CD4-positive, alpha-beta T cell (primary cell): ENCODE measurements around the gene LRRTM1. TPM values are rescaled to one million over a fixed set of nuclear protein-coding genes. Genes with fewer than 3 reads are reported as not detected.

ENCODE experiments used
- ATAC-seq: fragments of 200-7000 bp; cut with Tn5 transposase; one replicate; pipeline ENCODE4 v1.10.0; 2022; ENCODE audit warnings: mild to moderate bottlenecking; ENCODE audit not compliant: poor library complexity
- CTCF ChIA-PET: fragments of 350-600 bp; sonication (Branson Sonifier 250); formaldehyde crosslinking; loops from one replicate; lab custom pipeline; 2021; ENCODE audit warnings: antibody characterized with exemption, inconsistent platforms; lab: Charles Lee
- POLR2A ChIA-PET: fragments of 350-600 bp; sonication (Branson Sonifier 250); formaldehyde crosslinking; loops from one replicate; lab custom pipeline; 2021; ENCODE audit warnings: antibody characterized with exemption, inconsistent platforms; lab: Charles Lee
- DNase-seq, 14 experiments: peaks; one replicate each; pipeline ENCODE4 v3.0.0-alpha.2; 2013 to 2020; ENCODE audit warnings: mixed read lengths in 2 of 14
- H3K27ac ChIP-seq, 2 donors: one replicate each; pipeline versions ENCODE4 v1.5.1 to v1.7.0; 2013; ENCODE audit warnings: low read length in 2 of 2, low read depth in 1 of 2, mild to moderate bottlenecking in 1 of 2
- H3K27me3 ChIP-seq, 2 experiments: 1 replicate in 1 of 2; 2 replicates in 1 of 2; pipeline versions ENCODE4 v1.6.1 to v1.7.0; 2013; ENCODE audit warnings: low read length in 2 of 2, control low read depth in 1 of 2, mild to moderate bottlenecking in 1 of 2, moderate library complexity in 1 of 2; ENCODE audit not compliant: insufficient read depth in 2 of 2, control insufficient read depth in 1 of 2
- H3K36me3 ChIP-seq: one replicate; pipeline ENCODE4 v1.6.1; 2013; ENCODE audit warnings: low read length, control low read depth; ENCODE audit not compliant: insufficient read depth
- H3K4me1 ChIP-seq: one replicate; pipeline ENCODE4 v1.6.1; 2013; ENCODE audit warnings: low read length, control low read depth; ENCODE audit not compliant: insufficient read depth
- H3K4me3 ChIP-seq: one replicate; pipeline ENCODE4 v1.5.1; 2013; ENCODE audit warnings: mild to moderate bottlenecking, low read length, moderate library complexity
- H3K9me3 ChIP-seq, 2 experiments: 1 replicate in 1 of 2; 2 replicates in 1 of 2; pipeline versions ENCODE4 v1.6.1 to v1.7.0; 2013; ENCODE audit warnings: low read length in 2 of 2, mild to moderate bottlenecking in 2 of 2, control low read depth in 1 of 2, moderate library complexity in 1 of 2; ENCODE audit not compliant: control insufficient read depth in 1 of 2, insufficient read depth in 1 of 2
- H3K27ac Mint-ChIP-seq: one replicate; pipeline ENCODE4 v1.8.0; 2020; ENCODE audit warnings: mixed read lengths
- H3K27me3 Mint-ChIP-seq: one replicate; pipeline ENCODE4 v1.8.0; 2021; ENCODE audit warnings: mixed read lengths
- H3K36me3 Mint-ChIP-seq: one replicate; pipeline ENCODE4 v1.8.0; 2021; ENCODE audit warnings: low read depth, mixed read lengths
- H3K4me1 Mint-ChIP-seq: one replicate; pipeline ENCODE4 v1.8.0; 2021; ENCODE audit warnings: low read depth, mixed read lengths
- H3K4me3 Mint-ChIP-seq: one replicate; pipeline ENCODE4 v1.8.0; 2020; ENCODE audit warnings: mild to moderate bottlenecking, mixed read lengths
- H3K9me3 Mint-ChIP-seq: one replicate; pipeline ENCODE4 v1.8.0; 2020; ENCODE audit warnings: mixed read lengths
- CTCF ChIP-seq: fragments of 200-600 bp; IDR thresholded peaks from one replicate; pipeline ENCODE4 v1.8.0; 2022; ENCODE audit warnings: antibody characterized with exemption, mild to moderate bottlenecking
- intact Hi-C, 2 experiments: fragments of 100-400 bp; cut with DNase I in 1 of 2; cut with micrococcal nuclease in 1 of 2; formaldehyde crosslinking; loops; one replicate each; pipeline versions ENCODE4 v1.15.1 to v1.9.0; 2023 to 2025; cut with DNase I, micrococcal nuclease
- total RNA-seq, 174 experiments: library from RNA in 2 of 174; stranded (reverse) in 2 of 174; gene quantifications; one replicate each; pipeline ENCODE4 v1.2.3 and lab custom pipeline; 2021 to 2026

LRRTM1 gene
- total RNA-seq, 2 experiments from 2014 or later = not detected

DNA sequence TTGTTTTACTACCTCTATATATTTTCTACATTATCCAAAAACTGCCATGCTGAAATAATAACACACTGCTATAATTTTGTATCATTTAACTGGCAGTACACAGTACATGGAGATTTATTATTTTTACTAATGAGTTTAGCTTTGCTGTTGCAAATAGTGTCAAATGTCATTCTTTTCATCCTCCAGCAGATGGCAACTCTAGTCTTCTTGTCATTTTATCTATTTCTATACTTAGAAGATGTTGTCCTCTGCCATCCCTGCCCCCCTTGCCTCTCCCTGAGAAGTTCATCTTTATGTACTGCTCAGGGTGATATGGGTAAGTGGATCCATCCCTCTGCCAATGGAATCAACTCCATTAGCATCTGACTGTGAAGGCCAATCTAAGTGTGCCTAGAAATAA is 21.7 kb upstream of the LRRTM1 start:
- H3K4me3 ChIP-seq = no peak overlapping the region
- peaks cover 8% of the 10 kb centered on the region for H3K27me3 Mint-ChIP-seq
- H3K4me1 Mint-ChIP-seq = no peaks in the 10 kb centered on the region
- ATAC-seq (no peak), DNase-seq (no peak)
- H3K4me1 ChIP-seq = no peaks in the 10 kb centered on the region
- no peak overlapping the region for H3K27ac ChIP-seq
- H3K9me3 ChIP-seq = peaks cover 0 to 7% of the 10 kb centered on the region in 2 experiments
- no peaks in the 10 kb centered on the region for H3K36me3 Mint-ChIP-seq
- H3K27me3 ChIP-seq = peaks cover 3 to 8% of the 10 kb centered on the region in 2 experiments
- ChIA-PET POLR2A (no interaction called here), CTCF (no interaction called here)
- no peak for TF ChIP-seq CTCF
- H3K4me3 Mint-ChIP-seq = no peak overlapping the region
- intact Hi-C loops = no loop called here
- H3K9me3 Mint-ChIP-seq = peaks cover 6% of the 10 kb centered on the region
- H3K27ac Mint-ChIP-seq = no peak overlapping the region
- no peaks in the 10 kb centered on the region for H3K36me3 ChIP-seq

DNA sequence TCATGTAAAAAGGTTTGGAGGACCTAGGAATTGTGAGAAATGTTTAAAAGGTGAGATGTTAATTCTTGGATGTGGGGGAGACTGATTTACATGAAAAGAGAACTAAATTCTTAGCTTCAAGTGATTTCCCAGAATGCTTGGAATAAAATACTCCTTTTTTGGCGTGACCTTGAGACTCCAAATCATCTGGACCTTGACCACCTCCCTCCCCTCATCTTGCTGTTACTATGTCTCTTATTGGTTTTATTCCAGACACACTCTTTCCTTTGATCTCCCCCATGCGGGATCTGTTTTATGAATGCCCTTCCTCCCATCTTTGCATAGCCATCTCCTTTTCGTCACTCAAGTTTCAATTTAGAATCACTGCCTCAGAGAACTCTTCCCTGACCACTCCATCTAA is 20.0 kb upstream of the LRRTM1 start:
- H3K4me3 ChIP-seq = no peak overlapping the region
- H3K4me3 Mint-ChIP-seq = no peak overlapping the region
- H3K27me3 Mint-ChIP-seq = peaks cover 10% of the 10 kb centered on the region
- intact Hi-C loops = no loop called here
- no peak for DNase-seq
- peaks cover 0 to 7% of the 10 kb centered on the region in 2 experiments for H3K9me3 ChIP-seq
- POLR2A ChIA-PET = no interaction called here
- peaks cover 3% of the 10 kb centered on the region for H3K9me3 Mint-ChIP-seq
- no peak overlapping the region for H3K27ac Mint-ChIP-seq
- no peak for ATAC-seq
- no peaks in the 10 kb centered on the region for H3K36me3 Mint-ChIP-seq
- H3K4me1 Mint-ChIP-seq = no peaks in the 10 kb centered on the region
- no peak overlapping the region for H3K27ac ChIP-seq
- TF ChIP-seq CTCF = no peak
- no peaks in the 10 kb centered on the region for H3K36me3 ChIP-seq
- H3K27me3 ChIP-seq = peaks cover 3 to 10% of the 10 kb centered on the region in 2 experiments
- CTCF ChIA-PET = no interaction called here
- no peaks in the 10 kb centered on the region for H3K4me1 ChIP-seq

- peaks cover 3 to 10% of the 10 kb centered on the region in 2 experiments for H3K27me3 ChIP-seq
- H3K27ac ChIP-seq = no peak overlapping the region
- peaks cover 0 to 7% of the 10 kb centered on the region in 2 experiments for H3K9me3 ChIP-seq
- Mint-ChIP-seq H3K27me3 (peaks cover 10% of the 10 kb centered on the region), H3K27ac (no peak overlapping the region), H3K9me3 (no peaks in the 10 kb centered on the region), H3K4me1 (no peaks in the 10 kb centered on the region), H3K36me3 (no peaks in the 10 kb centered on the region), H3K4me3 (no peak overlapping the region)
- intact Hi-C loops = no loop called here
- ChIA-PET POLR2A (no interaction called here), CTCF (no interaction called here)
- ATAC-seq (no peak), DNase-seq (no peak)
- H3K4me3 ChIP-seq = no peak overlapping the region
- H3K4me1 ChIP-seq = no peaks in the 10 kb centered on the region
- TF ChIP-seq CTCF = no peak
- H3K36me3 ChIP-seq = no peaks in the 10 kb centered on the region
These were observed 19.1 kb upstream of the LRRTM1 start for GRCh38 chr2:80323610-80324009.
